ENCODE measurements around the gene GDPD1. TPM values are rescaled to one million over a fixed set of nuclear protein-coding genes. Genes with fewer than 3 reads are reported as not detected.

GDPD1 gene
- total RNA-seq, 1 experiment from 2014 or later = 3.1 TPM

DNA sequence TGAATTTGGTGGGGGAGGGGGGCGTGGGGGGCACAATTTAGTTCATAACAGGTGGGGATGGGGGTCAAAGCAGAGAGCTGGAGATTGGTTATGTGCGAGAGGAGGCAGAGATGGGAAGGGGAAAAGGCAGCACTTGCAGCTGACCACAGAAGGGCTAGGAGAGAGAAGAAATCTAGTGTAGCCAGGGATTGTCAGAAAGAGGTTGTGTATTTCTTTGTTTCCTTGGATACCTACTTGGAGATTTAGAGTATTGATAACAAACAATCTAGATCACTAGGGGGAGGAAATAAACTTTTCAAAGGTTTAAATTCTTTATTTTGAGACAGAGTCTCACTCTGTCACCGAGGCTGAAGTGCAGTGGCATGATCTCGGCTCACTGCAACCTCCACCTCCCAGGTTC is 64.0 kb downstream of the GDPD1 start:
- H2AFZ ChIP-seq = no peak overlapping the region
- TF ChIP-seq, protein P1, sequence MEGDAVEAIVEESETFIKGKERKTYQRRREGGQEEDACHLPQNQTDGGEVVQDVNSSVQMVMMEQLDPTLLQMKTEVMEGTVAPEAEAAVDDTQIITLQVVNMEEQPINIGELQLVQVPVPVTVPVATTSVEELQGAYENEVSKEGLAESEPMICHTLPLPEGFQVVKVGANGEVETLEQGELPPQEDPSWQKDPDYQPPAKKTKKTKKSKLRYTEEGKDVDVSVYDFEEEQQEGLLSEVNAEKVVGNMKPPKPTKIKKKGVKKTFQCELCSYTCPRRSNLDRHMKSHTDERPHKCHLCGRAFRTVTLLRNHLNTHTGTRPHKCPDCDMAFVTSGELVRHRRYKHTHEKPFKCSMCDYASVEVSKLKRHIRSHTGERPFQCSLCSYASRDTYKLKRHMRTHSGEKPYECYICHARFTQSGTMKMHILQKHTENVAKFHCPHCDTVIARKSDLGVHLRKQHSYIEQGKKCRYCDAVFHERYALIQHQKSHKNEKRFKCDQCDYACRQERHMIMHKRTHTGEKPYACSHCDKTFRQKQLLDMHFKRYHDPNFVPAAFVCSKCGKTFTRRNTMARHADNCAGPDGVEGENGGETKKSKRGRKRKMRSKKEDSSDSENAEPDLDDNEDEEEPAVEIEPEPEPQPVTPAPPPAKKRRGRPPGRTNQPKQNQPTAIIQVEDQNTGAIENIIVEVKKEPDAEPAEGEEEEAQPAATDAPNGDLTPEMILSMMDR (conservative IDR thresholded peaks at IDR 0.05) = no peak
- TF ChIP-seq EZH2 (IDR thresholded peaks at IDR 0.05; ENCODE audit: low read depth) = no peak
- ChIA-PET POLR2A (ENCODE audit: unreplicated experiment) (no interaction called here), CTCF (no interaction called here)
- no peaks in the 10 kb centered on the region for H4K20me1 ChIP-seq (ENCODE audit: insufficient read depth)
- H3K36me3 ChIP-seq (ENCODE audit: low read depth) = no peaks in the 10 kb centered on the region
- BruUV-seq (replicated peaks) = no TSS peak
- no peaks in the 10 kb centered on the region for H3K9me3 ChIP-seq (ENCODE audit: insufficient read depth, low read depth)
- no peak overlapping the region for H3K4me2 ChIP-seq
- no peaks in the 10 kb centered on the region for H3K9me2 ChIP-seq (ENCODE audit: insufficient read depth)
- DNase-seq = no peak
- peaks cover 6% of the 10 kb centered on the region; the same call in 1 of the 2 replicates for H3F3A ChIP-seq (ENCODE audit: insufficient read depth, low read depth)
- no peaks in the 10 kb centered on the region for H3K27me3 ChIP-seq (ENCODE audit: insufficient read depth, low read depth)
- H3K79me2 ChIP-seq (ENCODE audit: low read depth) = no peaks in the 10 kb centered on the region
- H3K4me1 ChIP-seq (replicated peaks; ENCODE audit: insufficient read depth) = no peaks in the 10 kb centered on the region
- H3K27ac ChIP-seq = no peak overlapping the region
- no peak overlapping the region for H3K4me3 ChIP-seq
- intact Hi-C loops (cut with micrococcal nuclease; ENCODE audit: unreplicated experiment) = no loop called here

DNA sequence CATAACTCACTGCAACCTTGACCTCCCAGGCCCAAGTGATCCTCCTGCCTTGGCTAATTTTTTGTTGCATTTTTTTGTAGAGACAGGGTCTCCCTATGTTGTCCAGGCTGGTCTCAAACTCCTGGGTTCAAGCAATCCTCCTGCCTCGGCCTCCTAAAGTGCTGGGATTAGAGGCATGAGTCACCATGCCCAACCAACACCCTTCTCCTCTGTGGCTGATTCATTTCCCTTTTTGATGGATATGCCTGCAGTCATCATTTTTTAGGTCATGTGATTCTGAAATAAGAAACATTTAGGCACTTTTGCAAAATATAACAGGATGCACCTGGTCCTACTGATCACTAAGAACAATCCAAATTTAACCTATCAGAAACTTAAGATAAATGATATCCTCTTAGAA is 67.1 kb downstream of the GDPD1 start:
- no TSS peak for BruUV-seq (replicated peaks)
- CTCF ChIA-PET = no interaction called here
- intact Hi-C loops (cut with micrococcal nuclease; ENCODE audit: unreplicated experiment) = no loop called here
- Histone ChIP-seq H3K4me1 (replicated peaks; ENCODE audit: insufficient read depth) (peaks cover 11% of the 10 kb centered on the region; the same call in 1 of the 2 replicates), H4K20me1 (ENCODE audit: insufficient read depth) (no peaks in the 10 kb centered on the region), H3K27ac (no peak overlapping the region), H3K9me3 (ENCODE audit: insufficient read depth, low read depth) (no peaks in the 10 kb centered on the region), H3K36me3 (ENCODE audit: low read depth) (no peaks in the 10 kb centered on the region), H3K9me2 (ENCODE audit: insufficient read depth) (no peaks in the 10 kb centered on the region), H3K79me2 (ENCODE audit: low read depth) (no peaks in the 10 kb centered on the region), H2AFZ (no peak overlapping the region), H3K4me3 (no peak overlapping the region), H3K27me3 (ENCODE audit: insufficient read depth, low read depth) (no peaks in the 10 kb centered on the region), H3K4me2 (no peak overlapping the region), H3F3A (ENCODE audit: insufficient read depth, low read depth) (peaks cover 6% of the 10 kb centered on the region; the same call in 1 of the 2 replicates)
- TF ChIP-seq, protein P1 (conservative IDR thresholded peaks at IDR 0.05) = no peak
- TF ChIP-seq EZH2 (IDR thresholded peaks at IDR 0.05; ENCODE audit: low read depth) = no peak
- no peak for DNase-seq
- POLR2A ChIA-PET (ENCODE audit: unreplicated experiment) = no interaction called here

DNA sequence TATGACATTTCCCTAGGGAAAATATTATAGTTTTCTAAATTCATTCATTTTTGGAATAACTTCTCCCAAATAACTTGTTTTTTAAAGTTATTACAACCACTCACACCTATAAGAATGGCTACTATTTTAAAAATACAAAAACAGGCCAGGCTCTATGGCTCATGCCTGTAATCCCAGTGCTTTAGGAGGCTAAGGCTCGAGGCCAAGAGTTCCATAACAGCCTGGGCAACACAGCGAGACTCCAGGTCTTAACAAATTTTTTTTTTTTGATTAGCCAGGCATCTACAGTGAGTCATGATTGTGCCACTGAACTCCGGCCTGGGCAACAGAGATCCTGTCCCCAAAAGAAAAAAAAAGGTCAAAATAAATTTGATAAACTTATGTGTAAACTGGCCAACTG is 67.6 kb downstream of the GDPD1 start:
- TF ChIP-seq, protein P1 (conservative IDR thresholded peaks at IDR 0.05) = no peak
- no peak for TF ChIP-seq EZH2 (IDR thresholded peaks at IDR 0.05; ENCODE audit: low read depth)
- no peaks in the 10 kb centered on the region for H3K9me2 ChIP-seq (ENCODE audit: insufficient read depth)
- H3K4me2 ChIP-seq = no peak overlapping the region
- BruUV-seq (replicated peaks) = no TSS peak
- H3K27ac ChIP-seq = no peak overlapping the region
- intact Hi-C loops (cut with micrococcal nuclease; ENCODE audit: unreplicated experiment) = no loop called here
- peaks cover 11% of the 10 kb centered on the region; the same call in 1 of the 2 replicates for H3K4me1 ChIP-seq (replicated peaks; ENCODE audit: insufficient read depth)
- H3K27me3 ChIP-seq (ENCODE audit: insufficient read depth, low read depth) = no peaks in the 10 kb centered on the region
- H3F3A ChIP-seq (ENCODE audit: insufficient read depth, low read depth) = peaks cover 6% of the 10 kb centered on the region; the same call in 1 of the 2 replicates
- POLR2A ChIA-PET (ENCODE audit: unreplicated experiment) = no interaction called here
- no peaks in the 10 kb centered on the region for H3K36me3 ChIP-seq (ENCODE audit: low read depth)
- H3K79me2 ChIP-seq (ENCODE audit: low read depth) = no peaks in the 10 kb centered on the region
- no peak overlapping the region for H3K4me3 ChIP-seq
- H2AFZ ChIP-seq = no peak overlapping the region
- H4K20me1 ChIP-seq (ENCODE audit: insufficient read depth) = no peaks in the 10 kb centered on the region
- CTCF ChIA-PET = no interaction called here
- H3K9me3 ChIP-seq (ENCODE audit: insufficient read depth, low read depth) = no peaks in the 10 kb centered on the region
- DNase-seq = no peak
